PC-3 (cell line): ENCODE data around the gene HDHD3.

ENCODE experiments used
- EZH2 ChIP-seq: fragments of 300-600 bp; sonication (generic); IDR thresholded peaks from one replicate; pipeline ENCODE4 v1.6.1; 2017; ENCODE audit warnings: antibody characterized with exemption, mild to moderate bottlenecking, low read length; ENCODE audit not compliant: unreplicated experiment
- EZH2phosphoT487 ChIP-seq: fragments of 300-600 bp; sonication (generic); IDR thresholded peaks from 2 replicates; pipeline ENCODE4 v1.6.1; 2018; ENCODE audit warnings: mild to moderate bottlenecking, antibody characterized with exemption, low read length, borderline replicate concordance
- TF ChIP-seq, protein P1 (sequence below): fragments of 300-600 bp; sonication (generic); conservative IDR thresholded peaks from 2 replicates; pipeline ENCODE4 v1.5.1; 2017; ENCODE audit warnings: antibody characterized with exemption, low read depth, mild to moderate bottlenecking, low read length

DNA sequence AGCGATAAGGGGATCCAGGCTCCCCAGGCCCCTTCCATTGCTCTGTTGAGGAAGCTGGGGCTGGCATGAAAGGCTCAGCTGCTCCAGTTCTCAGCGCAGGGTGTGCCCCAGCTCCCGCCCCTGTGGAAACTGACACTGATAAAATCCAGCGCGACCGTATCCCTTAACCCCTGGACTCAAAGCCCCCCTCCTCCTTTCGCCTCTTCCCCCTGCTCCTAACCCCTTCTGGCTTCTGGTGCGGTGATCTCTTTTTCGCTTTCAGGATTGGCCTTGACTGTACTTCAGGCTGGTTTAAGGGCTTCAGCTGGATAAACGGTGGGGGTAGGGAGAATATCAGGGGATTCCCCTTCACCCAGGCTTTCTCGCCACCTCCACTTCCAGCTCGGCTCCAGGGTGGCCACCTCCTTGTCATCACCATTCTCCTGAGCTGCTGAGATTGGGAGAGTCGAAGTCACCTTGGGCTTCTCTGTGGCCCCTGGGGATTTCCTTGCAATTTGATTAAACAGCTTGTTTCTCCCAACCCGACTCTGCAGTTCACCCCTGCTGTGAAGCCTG lies 26.6 kb downstream of the HDHD3 start:
- TF ChIP-seq, protein P1, sequence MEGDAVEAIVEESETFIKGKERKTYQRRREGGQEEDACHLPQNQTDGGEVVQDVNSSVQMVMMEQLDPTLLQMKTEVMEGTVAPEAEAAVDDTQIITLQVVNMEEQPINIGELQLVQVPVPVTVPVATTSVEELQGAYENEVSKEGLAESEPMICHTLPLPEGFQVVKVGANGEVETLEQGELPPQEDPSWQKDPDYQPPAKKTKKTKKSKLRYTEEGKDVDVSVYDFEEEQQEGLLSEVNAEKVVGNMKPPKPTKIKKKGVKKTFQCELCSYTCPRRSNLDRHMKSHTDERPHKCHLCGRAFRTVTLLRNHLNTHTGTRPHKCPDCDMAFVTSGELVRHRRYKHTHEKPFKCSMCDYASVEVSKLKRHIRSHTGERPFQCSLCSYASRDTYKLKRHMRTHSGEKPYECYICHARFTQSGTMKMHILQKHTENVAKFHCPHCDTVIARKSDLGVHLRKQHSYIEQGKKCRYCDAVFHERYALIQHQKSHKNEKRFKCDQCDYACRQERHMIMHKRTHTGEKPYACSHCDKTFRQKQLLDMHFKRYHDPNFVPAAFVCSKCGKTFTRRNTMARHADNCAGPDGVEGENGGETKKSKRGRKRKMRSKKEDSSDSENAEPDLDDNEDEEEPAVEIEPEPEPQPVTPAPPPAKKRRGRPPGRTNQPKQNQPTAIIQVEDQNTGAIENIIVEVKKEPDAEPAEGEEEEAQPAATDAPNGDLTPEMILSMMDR: no peak
- TF ChIP-seq EZH2phosphoT487 (no peak), EZH2 (no peak)
